Ectodermal cell (in vitro differentiated cells): ENCODE results near the gene PLEKHA4.
"Not testable (repeated sequence)": the region's sequence is repeated elsewhere in the genome, so short reads cannot be mapped to it uniquely, and the experiment has no call there.

Source experiments
- H3K27ac ChIP-seq: 2 replicates; pipeline ENCODE4 v1.7.0; 2013; ENCODE audit warnings: mild to moderate bottlenecking, low read depth, low read length; ENCODE audit not compliant: insufficient read depth, poor library complexity, severe bottlenecking
- H3K27me3 ChIP-seq: 2 replicates; pipeline ENCODE4 v1.7.0; 2013; ENCODE audit warnings: mild to moderate bottlenecking, low read length; ENCODE audit not compliant: insufficient read depth, control insufficient read depth, poor library complexity, severe bottlenecking
- H3K36me3 ChIP-seq: one replicate; pipeline ENCODE4 v1.7.0; 2013; ENCODE audit warnings: low read length; ENCODE audit not compliant: control insufficient read depth, insufficient read depth
- H3K4me1 ChIP-seq: one replicate; pipeline ENCODE4 v1.7.0; 2013; ENCODE audit warnings: low read length; ENCODE audit not compliant: control insufficient read depth, insufficient read depth
- H3K4me3 ChIP-seq: 2 replicates; pipeline ENCODE4 v1.7.0; 2013; ENCODE audit warnings: low read depth, low read length, control low read depth; ENCODE audit not compliant: insufficient read depth
- H3K9me3 ChIP-seq: 2 replicates; pipeline ENCODE4 v1.7.0; 2013; ENCODE audit warnings: mild to moderate bottlenecking, low read length, moderate library complexity; ENCODE audit not compliant: control insufficient read depth
- WGBS, 2 experiments: methylation state at CpG; one replicate each; pipeline ENCODE4 v1.1.7; 2013; ENCODE audit warnings: missing lambda C conversion rate in 2 of 2; 5-methylcytosine and 5-hydroxymethylcytosine counted together

PLEKHA4 gene

DNA sequence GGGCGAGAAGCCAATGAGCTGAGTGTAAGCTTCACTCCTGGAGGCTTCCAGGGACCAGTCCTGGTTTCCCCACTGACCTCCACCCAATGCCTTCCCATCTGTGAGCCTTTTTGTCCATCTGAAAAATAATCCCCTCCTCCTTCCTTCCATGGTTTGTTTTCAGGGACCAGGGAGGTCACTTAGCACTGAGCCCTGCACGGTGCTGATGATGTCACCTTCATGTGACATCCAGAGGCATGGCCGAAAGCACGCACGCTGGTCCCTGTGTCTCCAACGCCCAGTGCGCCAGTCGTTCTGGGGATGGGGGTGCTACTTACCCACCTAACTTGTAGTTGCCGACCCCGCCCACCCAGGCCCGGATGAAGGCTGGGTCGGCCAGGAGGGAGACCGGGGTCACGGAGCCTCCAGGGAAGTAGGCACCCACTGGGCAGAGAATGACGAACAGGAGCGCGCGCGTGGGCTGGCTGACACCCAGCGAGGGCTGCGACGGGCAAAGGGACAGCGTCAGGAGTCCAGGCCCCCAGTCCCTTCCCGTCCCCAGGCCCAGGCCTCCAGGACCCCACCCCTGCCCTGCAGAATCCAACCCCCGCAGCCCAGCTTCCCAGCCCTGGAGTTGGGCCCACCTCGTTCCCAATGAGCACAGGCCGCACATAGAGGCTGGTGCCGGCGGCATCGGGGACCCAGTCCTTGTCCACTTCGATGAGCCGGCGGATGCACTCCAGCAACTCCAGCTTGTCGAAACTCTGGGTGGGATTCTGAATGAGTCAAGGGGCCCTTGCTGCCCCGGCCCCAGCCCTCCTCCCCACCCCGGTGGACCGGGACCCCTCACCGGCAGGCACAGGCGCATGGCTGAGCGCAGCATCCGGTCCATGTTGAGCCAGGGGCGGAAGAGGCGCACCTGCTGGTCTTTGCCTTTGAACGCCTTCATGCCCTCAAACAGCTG, 68.8 kb downstream of the PLEKHA4 start:
- Histone ChIP-seq H3K27me3 (no peaks in the 10 kb centered on the region), H3K27ac (peak overlapping the region; percentile 72), H3K36me3 (no peaks in the 10 kb centered on the region), H3K9me3 (no peaks in the 10 kb centered on the region), H3K4me1 (no peaks in the 10 kb centered on the region), H3K4me3 (no peak overlapping the region)
- 91 to 93% methylated on average over 44 of the region's 44 CpGs for WGBS, 2 experiments

DNA sequence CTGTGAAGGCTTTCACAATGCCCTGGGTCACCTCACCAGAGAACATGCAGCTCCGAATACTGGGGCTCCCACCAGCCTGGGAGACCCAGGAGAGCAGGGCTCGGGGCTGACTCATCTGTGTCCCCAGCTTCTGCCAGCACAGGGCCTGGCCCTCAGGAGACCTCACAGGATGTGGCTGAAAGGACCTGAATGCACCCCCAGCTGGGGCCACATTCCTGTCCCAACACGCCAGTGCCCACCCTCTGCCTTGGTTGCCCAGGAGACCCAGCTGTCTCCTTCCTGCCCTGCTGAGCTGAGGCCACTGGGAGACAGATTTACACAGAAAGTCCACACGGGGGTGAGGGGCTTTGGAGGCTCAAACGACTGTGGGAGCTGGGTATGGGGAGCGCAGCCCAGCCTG, 69.5 kb downstream of the PLEKHA4 start:
- Histone ChIP-seq H3K4me1 (no peaks in the 10 kb centered on the region), H3K9me3 (no peaks in the 10 kb centered on the region), H3K36me3 (no peaks in the 10 kb centered on the region), H3K27me3 (no peaks in the 10 kb centered on the region), H3K4me3 (no peak overlapping the region), H3K27ac (peak overlapping the region; percentile 72)
- WGBS, 2 experiments: 36 to 45% methylated on average over 6 of the region's 6 CpGs

DNA sequence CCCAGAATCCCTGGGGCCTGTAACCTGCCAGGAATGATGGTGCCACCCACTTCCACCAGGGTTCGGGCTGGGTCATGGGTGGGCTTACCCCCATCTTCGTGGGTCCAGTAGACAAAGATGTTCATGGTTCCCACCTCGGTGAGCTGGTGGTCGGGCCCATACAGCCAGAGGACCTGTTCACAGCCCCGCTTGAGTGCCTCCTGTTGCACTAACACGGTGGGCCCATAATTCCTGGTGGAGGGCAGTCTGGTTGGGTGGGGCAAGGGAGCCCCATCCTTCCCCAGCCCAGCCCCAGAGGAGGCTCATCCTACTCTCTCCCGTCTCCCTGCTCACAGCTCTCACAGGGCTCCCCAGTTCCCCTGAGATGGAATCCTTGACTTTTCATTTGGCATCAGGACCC, 71.3 kb downstream of the PLEKHA4 start:
- Histone ChIP-seq H3K27me3 (no peaks in the 10 kb centered on the region), H3K27ac (no peak overlapping the region), H3K4me1 (no peaks in the 10 kb centered on the region), H3K4me3 (no peak overlapping the region), H3K36me3 (no peaks in the 10 kb centered on the region), H3K9me3 (no peaks in the 10 kb centered on the region)
- WGBS, 2 experiments: 93 to 95% methylated on average over 7 of the region's 7 CpGs

DNA sequence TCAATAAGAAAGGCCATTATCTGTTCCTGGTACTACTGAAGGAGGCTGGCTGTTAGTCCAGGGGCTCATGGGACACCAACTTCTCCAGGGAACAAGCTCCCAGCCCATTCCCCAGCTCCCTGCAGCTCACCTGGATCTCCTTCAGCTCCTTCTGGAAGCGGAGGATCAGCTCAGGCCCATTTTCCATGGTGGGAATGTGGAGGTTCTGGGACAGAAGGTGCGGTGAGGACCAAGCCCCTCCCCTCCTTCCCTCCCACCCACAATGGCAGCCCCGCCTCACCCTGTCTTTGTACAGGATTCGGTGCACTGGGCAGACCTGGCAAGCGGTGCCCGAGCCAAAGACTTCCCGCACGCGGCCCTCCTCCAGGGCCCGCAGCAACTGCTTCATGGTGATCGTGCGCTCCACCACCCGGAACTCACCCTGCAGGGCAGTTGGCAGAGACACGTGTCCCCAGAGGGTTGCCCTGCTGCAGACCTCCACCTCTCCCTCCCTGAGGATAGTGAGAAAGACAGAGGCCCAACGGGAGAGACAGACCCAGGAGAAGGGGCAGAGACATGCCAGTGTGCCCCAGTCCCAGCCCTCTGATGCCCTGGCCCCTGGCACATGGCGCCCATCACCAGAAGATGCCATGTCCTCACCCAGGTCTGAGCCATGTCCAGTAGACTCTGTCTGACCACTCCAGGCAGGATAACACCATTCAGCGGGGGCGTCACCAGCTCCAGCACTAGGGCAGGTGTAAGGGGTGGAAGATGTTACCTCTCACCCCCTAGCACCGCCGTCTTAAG, 71.9 kb downstream of the PLEKHA4 start:
- H3K9me3 ChIP-seq: no peaks in the 10 kb centered on the region
- no peaks in the 10 kb centered on the region for H3K36me3 ChIP-seq
- H3K4me3 ChIP-seq: no peak overlapping the region
- H3K4me1 ChIP-seq: no peaks in the 10 kb centered on the region
- WGBS, 2 experiments: 95 to 96% methylated on average over 20 of the region's 20 CpGs
- no peak overlapping the region for H3K27ac ChIP-seq
- no peaks in the 10 kb centered on the region for H3K27me3 ChIP-seq

DNA sequence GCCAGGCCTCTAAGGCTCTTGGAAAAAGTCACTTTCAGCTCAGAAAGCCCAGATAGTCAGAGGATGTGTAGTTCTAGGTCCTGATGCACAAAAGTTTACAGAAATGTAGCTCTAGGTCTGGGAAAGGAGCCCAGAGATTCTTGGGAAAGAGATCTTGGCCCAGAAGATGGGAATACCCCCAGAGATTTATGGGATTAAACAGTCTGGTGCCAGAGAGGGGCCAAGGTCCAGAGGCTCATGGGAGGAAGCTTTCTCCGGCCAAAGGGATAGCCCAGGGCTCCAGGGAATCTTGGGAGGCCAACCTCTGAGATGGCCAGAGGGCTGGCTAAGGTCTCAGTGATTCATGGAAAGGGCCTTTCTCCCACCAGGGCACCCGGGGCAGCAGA, 72.7 kb downstream of the PLEKHA4 start:
- Histone ChIP-seq H3K4me1 (no peaks in the 10 kb centered on the region), H3K27me3 (no peaks in the 10 kb centered on the region), H3K4me3 (no peak overlapping the region), H3K36me3 (no peaks in the 10 kb centered on the region), H3K9me3 (no peaks in the 10 kb centered on the region), H3K27ac (peak overlapping the region; percentile 26)
- WGBS, 2 experiments: 76 to 78% methylated on average over 2 of the region's 2 CpGs

DNA sequence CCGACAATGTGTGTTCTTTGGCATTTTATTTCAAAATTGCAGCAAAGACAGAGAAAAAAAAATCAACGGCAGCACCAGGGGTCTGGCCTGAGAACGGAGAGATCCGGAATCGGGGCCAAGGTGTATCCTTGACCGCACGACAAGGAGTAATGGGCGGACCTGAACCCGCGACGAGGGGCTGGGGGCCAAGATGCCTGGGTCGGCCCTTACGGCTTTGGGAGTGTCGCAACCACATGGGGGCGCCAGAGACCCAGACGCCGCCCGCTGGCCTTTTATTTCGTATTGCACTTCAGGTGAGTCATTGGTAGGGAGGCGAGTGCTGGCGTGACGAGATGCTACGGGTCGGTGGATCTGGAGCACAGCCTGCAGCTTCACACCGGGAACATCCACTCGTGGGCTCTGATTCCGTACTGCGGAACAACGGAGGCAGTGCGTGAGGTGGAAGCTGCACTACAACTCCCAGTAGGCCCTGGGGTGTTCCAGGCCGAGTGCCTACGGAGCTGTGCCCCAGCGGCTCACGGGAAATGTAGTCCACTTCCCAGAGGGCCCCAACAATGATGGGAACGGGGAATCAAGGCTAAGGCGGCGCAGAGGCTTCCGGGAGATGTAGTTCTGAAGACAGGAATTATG, 73.2 kb downstream of the PLEKHA4 start:
- 4% methylated on average over 38 of the region's 38 CpGs for WGBS, 2 experiments
- H3K36me3 ChIP-seq: no peaks in the 10 kb centered on the region
- peak overlapping the region; percentile 44 for H3K27ac ChIP-seq
- no peaks in the 10 kb centered on the region for H3K27me3 ChIP-seq
- no peaks in the 10 kb centered on the region for H3K9me3 ChIP-seq
- H3K4me1 ChIP-seq: no peaks in the 10 kb centered on the region
- peak overlapping the region; percentile 66 for H3K4me3 ChIP-seq

DNA sequence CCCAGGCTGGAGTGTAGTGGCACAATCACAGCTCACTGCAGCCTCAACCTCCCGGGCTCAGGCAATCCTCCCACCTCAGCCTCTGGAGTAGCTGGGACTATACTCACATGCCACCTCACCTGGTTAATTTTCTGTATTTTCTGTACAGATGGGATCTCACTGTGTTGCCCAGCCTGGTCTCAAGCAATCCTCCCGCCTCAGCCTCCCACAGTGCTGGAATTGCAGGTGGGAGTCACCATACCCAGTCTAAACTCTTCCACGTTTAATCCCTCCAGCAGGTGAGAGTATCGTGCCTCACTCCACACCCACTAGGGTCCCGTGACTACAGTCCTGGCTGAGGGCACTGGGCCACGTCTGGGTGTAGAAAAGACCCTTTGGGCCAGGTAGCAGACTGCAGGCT, 74.1 kb downstream of the PLEKHA4 start:
- WGBS, 2 experiments: 92% methylated on average over 6 of the region's 6 CpGs
- no peak overlapping the region for H3K4me3 ChIP-seq

DNA sequence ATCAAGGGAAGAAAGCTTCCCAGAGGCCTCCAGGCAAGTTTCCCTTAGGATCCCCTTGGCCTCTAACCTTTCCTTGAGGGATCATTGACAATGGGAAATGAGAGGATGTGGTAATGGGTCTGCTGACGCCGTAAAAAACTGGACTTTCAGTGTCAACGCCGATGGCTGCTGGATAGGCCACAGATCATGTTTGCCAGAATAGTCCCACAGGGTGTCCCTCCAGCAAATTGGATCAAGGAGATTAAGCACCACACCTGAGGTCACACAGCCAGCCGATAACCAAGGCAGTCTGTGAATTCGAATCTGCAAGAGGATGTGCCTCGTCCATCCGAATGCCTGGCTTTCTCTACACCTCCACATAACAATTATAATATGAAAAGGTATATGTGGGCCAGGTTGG, 75.1 kb downstream of the PLEKHA4 start:
- H3K4me3 ChIP-seq: no peak overlapping the region
- no peaks in the 10 kb centered on the region for H3K9me3 ChIP-seq
- H3K27me3 ChIP-seq: no peaks in the 10 kb centered on the region
- 84 to 90% methylated on average over 5 to 8 of the region's 8 CpGs for WGBS, 2 experiments
- no peaks in the 10 kb centered on the region for H3K36me3 ChIP-seq
- no peak overlapping the region for H3K27ac ChIP-seq
- no peaks in the 10 kb centered on the region for H3K4me1 ChIP-seq

More for the DNA sequence above, 74.1 kb downstream of the PLEKHA4 start:
- Histone ChIP-seq H3K27me3 (no peaks in the 10 kb centered on the region), H3K36me3 (no peaks in the 10 kb centered on the region), H3K27ac (no peak overlapping the region), H3K9me3 (no peaks in the 10 kb centered on the region), H3K4me1 (no peaks in the 10 kb centered on the region)

DNA sequence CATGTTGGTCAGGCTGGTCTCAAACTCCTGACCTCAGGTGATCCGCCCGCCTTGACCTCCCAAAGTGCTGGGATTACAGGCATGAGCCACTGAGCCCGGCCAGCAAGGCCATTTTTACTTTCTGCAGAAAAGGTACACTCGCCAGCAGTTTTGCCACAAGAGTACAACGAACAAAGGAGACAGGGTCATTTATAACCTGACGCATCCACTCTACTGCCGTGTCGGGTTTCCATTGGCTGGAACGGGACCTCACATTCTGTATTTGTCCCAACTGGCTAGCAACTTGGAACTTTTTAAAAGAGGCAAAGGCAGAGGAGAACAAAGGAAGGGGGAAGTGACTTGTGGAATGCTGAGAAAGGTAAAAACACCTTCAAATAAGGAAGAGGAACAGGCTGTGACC, 81.1 kb downstream of the PLEKHA4 start:
- not testable (repeated sequence) for H3K27me3 ChIP-seq, H3K4me3 ChIP-seq, H3K4me1 ChIP-seq, H3K36me3 ChIP-seq, H3K9me3 ChIP-seq, H3K27ac ChIP-seq
- 91 to 93% methylated on average over 9 of the region's 9 CpGs for WGBS, 2 experiments
